ENCODE measurements around the gene MTA1.

Gene MTA1

DNA sequence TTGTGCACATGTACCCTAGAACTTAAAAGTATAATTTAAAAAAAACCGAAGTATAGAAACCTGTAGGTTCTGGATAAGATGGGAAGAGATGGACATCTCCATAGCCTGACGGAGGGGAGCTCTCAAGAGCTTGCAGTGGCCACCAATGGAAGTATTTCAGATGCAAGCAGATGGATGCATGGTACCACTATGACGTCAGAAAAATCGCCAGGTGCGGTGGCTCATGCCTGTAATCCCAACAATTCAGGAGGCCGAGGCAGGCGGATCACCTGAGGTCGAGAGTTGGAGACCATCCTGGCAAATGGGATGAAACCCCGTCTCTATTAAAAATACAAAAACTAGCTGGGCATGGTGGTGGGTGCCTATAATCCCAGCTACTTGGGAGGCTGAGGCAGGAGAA lies 17.9 kb upstream of the MTA1 start:
- no peak for DNase-seq (ENCODE audit: low read depth in 2 of 3, low spot score in 1 of 3)

DNA sequence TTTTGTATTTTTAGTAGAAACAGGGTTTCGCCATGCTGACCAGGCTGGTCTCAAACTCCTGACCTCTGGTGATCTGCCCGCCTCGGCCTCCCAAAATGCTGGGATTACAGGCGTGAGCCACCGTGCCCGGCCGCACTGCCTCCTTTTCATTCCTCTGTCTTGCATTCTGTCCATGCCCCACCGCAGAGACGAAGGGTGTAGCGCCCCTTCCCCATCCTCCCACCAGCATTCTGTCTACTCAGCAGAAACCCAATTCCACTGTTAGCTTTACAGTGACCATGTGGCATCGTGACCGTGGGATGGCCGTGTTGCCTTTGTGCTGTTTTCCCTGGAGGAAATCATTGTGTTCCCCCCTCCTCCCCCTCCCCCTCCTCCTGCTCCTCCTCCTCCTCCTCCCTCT lies 11.0 kb upstream of the MTA1 start:
- DNase-seq (ENCODE audit: low read depth in 2 of 3, low spot score in 1 of 3) = no peak

DNA sequence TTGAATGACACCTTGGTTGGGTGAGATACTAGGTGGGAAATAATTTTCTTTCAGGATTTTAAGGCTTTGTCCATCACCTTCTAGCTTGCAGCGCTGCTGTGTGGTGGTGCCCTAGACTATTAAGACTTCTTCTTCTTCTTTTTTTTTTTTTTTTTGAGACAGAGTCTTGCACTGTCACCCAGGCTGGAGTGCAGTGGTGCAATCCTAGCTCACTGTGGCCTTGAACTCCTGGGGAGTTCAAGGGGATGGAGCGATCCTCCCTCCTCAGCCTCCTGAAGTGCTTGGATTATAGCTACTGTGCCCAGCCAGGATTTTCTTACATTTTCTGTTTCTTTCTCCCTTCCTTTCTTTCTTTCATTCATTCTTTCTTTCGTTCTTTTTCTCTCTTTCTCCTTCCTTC lies 10.3 kb upstream of the MTA1 start:
- no peak for DNase-seq (ENCODE audit: low read depth in 2 of 3, low spot score in 1 of 3)

DNA sequence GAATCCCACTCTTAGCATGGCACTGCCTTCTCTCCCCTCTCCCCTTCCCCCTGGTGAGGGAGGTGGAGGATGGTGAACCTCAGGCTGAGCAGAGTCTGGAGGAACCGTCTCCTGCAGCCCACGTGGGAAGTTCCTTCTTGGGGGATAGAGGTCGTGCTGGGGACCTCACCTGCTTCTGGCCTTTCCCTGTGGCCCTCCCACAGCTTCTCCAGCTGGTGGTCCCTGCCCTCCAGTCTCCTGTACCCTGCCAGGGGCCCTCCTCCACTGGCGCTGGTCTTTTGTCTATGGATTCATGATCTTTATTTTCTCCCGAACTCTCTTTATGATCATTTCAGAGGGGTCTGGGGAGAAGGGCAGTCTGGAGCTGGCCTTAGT lies 9.0 kb upstream of the MTA1 start:
- no peak for DNase-seq (ENCODE audit: low read depth in 2 of 3, low spot score in 1 of 3)

DNA sequence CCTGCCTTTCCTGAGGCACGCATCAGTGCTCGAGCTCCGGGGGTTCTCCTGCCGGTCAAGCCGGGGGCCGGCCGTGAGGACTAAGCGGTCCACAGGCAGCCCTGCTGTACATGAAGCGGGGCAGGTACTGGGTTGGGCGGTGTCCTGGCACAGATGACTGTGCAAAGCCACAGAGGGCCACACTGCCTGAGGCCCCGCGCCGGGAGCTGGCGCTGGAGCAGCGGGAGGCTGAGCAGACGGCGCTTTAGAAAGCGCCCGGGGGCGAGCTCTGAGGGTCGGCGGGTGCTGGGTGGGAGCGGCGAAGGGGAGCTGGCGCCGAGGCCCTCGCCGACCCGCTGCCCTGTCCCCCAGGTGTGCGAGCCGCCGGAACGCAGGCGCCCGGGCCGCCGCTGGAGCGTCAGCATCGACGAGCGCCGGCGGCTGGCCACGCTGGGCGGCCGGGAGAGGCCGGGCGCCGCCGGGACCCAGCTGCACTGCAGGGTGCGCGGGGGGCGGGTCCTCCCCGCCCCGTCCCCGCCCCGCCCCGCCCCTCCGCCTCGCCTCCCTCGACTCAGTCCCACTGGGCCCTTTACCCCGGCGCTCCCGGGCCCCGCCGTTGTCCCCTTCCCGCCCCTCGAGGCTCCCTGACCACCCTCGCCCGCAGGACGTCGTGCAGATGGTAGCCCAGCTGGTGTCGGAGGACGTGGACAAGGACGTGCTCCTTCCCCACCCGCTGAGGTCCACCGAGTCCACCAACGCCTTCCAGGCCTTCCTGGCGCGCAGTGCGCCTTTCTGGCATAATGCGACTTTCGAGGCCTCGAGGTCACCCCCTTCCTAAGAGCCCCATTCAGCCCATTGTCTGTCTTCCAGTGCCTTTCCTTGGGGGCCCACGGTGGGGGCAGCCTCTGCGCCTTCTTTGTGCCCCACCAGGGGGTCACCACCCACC lies 8.3 kb upstream of the MTA1 start:
- DNase-seq (ENCODE audit: low read depth in 2 of 3, low spot score in 1 of 3) = no peak

DNA sequence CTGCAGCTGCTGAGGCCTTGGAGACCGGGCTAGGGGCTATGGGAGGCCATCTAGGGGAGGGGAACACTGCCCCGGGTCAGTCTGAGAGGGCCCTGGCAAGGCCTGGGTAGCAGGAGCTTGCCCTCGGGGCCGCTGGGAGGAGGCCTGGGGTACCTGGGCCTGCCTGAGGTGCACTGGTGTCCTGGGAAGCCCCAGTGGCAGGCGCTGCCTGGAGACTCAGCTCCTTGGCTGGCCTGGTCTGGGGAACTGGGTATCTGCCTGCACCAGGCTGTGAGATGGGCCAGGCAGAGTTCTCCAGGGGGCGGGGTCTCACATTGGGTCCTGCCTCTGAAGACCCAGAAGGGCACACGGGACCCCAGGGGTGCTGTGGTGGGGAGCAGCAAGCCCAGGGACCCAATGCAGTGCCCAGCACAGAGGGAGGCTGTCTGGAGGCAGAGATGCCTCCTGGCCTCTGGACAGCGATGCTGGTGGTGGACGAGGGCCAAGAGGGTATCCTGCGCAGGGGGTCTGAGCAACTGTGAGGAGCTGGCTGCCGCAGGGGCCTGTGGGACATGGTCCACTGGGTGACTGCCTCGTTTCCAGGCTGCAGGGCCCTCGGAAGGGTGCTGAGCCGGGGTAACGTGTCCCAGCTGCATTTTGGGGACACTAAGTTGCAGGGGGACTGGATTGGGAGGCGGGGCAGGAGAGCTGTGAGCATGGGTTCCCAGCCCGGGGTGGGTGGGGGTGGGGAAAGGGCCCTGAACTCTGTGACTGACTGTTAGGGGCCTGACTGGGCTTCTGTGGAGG lies 7.4 kb upstream of the MTA1 start:
- DNase-seq (ENCODE audit: low read depth in 2 of 3, low spot score in 1 of 3) = no peak

DNA sequence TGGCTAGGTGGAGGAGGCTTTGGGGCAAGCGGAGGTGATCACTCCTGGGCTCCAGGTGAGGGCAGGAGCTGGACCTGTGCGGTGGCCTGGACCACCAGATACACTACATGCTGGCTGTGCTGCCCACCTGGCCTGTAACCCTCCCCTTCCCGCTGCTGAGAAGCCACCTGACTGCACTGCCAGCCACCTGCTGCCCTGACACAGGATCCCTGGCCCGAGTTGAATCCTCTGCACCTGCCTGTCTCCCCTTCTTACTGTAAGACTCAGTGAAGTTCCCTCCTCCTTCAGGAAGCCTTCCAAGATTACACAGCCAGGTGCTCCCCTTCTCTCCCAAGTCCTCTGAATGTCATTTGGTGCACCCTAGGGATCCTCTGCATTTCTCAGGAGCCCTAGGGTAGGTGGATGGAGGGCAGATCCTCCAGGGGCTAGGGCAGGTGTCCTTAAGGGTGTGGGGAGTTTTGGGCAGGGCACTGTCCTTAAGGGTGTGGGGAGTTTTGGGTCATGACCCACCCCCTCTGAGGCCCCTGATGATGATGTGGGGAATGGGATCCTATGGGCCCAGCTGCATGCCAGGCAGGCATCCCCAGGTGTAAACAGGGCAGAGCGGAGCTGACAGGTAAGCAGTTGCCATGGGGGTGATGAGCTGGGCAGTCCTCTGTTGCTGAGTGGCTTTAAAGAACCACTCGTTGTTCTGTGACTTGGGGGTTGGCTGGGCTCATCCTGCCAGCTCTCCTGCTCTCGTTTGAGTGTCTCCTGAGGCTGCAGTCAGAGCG lies 6.7 kb upstream of the MTA1 start:
- DNase-seq (ENCODE audit: low read depth in 2 of 3, low spot score in 1 of 3) = no peak

DNA sequence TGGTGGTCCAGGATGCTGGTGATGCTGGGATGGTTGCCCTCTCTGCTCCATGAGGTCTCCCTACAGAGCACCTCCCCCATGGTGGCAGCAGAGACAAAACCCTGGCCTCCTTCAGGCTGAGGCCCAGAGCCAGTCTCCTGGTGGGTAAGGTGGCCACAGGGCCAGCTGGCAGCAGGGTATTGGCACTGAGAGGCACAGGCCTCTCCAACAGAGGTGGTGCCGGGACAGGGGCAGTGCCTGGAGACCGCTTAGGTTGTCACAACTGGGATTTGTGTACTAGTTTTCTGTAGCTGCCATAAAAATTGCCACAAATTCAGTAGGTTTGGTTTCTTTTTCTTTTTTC lies 6.1 kb upstream of the MTA1 start:
- no peak for DNase-seq (ENCODE audit: low read depth in 2 of 3, low spot score in 1 of 3)

DNA sequence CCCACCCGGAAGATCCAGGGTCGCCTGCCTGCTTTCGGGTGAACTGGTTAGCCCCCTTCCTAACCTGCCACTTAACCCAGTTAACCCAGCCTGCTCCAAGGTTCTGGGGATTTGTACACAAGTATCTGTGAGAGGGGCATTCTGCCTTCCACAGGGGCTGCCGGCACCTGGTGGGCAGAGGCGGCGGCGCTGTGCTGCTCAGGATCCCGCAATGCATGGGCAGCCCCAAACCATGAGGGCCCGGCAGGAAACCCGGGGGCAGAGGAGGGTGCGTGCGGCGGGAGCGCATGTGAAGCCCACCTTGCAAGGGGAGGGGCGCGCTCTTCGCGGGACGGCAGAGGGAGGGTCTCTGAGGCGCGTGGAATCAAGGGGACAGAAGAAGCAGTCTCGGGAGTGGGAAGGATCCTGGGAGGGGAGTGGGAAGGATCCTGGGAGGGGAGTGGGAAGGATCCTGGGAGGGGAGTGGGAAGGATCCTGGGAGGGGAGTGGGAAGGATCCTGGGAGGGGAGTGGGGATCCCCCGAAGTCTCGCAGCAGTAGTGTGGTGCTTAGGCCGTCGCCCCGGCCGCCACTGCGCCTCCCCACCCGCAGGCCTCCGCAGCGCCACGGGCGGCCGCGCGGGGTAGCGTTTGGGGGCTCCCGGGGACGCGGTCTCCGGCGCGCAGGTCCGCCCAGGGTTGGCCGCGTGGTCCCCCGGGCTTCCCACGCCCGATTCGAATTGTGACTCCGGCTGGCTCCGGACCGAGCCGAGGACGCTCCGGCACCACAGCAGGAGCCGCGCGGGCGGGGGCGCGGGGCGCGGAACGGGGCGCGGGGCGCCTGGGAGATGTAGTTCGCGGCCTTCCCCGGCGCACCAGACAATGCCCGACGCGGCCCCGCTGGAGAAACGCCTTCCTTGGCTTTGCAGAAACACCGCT lies 4.9 kb upstream of the MTA1 start:
- peak; percentile 44 to 58 (median 54) for DNase-seq (ENCODE audit: low read depth in 2 of 3, low spot score in 1 of 3)

DNA sequence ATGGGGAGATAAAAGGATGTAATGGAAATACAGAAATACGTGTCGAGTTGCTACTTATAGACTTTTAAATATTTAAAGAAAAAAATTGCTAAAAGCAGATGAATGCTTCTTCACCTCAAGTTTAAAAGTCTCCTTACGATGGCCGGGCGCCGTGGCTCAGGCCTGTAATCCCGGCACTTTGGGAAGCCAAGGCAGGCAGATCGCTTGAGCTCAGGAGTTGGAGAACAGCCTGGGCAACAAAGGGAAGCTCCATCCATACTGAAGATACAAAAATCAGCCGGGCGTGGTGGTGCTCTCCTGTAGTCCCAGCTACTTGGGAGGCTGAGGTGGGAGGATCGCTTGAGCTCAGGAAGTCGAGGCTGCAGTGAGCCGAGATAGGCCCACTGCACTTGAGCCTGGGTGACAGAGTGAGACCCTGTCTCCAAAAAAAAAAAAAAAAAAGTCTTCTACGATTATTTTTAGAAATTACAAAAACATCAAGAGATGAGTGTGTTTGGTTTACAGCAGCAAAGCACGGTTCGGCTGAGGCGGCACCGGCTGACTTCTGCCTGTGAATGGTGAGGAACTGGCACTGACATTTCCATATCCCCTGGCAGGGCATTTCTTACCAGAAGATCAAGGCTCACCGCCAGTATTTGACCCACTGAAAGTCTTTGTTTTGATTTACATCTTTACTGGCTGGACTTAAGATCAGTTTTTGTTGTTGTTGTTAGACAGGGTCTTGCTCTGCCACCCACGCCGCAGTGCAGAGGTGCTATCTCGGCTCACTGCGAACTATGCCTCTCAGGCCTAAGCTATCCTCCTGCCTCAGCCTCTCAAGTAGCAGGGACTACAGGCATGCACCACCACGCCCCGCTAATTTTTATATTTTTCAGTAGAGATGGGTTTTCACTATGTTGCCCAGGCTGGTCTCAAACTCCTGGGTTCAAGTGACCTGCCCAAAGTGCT lies 3.9 kb upstream of the MTA1 start:
- no peak for DNase-seq (ENCODE audit: low read depth in 2 of 3, low spot score in 1 of 3)

DNA sequence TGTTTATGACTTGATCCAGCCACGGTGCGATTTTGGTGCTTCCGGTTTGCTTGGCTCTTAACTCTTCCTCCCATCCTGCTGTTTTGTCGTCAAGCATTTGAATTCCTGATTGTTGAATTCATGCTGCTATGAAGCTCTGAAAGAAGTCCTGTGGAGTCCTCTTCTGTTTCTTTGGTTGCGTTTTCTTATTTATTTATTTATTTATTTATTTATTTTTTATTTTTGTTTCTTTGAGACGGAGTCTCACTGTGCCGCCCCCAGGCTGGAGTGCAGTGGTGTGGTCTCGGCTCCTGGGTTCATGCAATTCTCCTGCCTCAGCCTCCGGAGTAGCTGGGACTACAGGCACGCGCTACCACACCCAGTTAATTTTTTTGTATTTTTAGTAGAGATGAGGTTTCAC lies 3.0 kb upstream of the MTA1 start:
- no peak for DNase-seq (ENCODE audit: low read depth in 2 of 3, low spot score in 1 of 3)

DNA sequence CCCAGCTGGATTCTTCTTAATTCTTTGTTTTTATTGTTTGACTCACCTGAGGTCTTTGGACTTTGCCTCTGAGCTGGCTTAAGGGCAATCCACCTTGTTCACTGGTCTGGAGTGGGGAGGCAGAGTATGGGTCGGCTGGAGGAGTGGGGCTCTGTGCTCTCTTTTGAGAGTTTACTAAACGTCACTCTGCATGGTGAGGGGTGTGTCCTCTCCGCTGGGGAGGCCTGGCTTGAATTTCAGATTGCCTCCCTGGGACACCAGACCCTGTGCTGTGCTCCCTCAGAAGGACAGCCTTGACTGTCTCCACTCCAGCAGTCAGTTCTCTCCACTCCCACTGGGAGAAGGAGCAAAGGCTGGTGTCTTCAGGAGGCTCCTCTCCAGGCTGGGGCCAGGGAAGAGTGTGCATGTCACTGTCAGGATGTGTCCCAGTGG lies 1.9 kb upstream of the MTA1 start:
- DNase-seq (ENCODE audit: low read depth in 2 of 3, low spot score in 1 of 3) = no peak

DNA sequence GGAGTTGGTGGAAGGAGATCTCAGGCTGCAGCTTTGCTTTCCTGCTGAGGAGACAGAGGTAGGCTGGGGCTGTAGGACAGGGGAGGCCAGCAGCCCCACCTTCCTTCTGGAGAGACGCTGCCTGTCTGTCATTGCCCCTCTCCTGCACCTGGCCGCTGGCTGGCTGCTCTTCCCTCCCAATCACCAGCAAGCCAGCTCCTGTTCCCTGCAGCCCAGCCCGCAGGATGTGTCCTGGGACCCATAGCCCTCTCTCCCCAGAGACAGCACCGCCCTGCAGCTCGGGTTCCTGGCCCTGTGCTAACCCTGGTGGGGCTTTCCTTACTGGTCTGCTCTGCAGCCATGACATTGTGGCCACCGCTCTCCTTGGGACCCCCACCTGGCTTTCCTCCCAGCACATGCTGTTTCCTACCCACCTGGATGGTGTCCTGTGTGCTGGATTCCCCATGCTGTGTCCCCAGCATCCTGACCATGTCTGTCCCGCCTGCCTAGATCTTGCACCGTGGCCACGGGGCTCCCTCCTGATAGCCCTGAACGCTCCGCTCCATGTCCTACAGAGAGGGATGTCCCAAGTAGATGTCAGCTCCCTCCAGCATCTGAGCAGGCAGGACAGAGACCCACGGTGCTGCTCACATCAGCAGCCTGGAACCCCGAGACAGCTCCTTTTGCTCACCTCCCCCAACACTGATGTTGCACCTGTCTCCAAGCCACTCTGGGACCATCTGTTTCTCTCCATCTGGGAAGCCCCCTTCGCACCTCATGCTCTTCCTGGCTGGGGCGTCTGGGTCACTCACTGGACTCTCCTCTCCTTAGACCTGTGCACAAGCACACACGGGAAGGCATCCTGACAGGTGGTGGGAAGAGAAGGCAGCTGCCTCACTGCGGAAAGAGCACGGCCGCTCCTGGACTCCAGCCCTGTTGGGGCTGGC lies 1.1 kb upstream of the MTA1 start:
- DNase-seq (ENCODE audit: low read depth in 2 of 3, low spot score in 1 of 3) = no peak

DNA sequence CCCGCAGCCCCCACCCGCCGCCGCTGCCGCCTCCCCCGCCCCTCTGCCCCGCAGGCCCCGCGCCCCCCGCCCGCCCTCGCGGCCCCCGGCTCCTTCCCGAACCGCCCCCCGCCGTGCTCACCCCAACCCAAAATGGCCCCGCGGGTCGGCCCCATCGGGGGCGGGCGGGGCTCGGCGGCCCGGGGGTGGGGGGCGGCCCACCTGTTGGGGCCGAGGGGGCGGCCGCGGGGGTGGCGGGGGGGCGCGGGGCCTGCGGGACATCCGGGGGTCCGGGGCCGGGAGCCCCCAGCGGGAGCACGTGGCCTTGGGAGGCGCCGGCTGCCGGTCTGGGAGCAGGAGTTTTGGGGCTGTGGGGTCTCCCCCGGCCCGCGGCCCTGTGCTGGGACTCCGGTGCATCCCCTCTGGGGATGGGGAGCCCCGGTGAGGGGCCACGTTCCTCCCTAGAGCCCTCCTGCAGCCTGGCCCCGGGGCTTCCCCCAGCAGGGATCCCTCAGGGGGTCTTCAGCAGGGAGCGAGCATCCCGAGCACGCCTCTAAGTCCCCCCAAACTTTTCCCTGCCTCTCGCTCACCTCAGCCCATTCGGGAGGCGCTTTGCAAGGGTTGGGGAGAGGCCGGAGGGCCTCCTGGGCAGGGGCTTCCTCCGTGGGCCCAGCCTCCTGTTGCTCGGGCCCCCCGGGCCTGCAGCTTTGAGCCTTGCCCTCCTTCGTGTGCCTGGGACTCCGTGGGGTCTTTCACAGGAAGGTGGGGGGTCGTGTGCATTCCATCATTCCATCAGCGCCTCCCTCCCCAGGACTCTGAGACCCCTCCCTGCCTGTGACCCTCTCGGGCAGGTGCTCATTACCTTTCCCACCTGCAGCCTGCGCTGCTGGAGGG lies 710 bp downstream of the MTA1 start:
- DNase-seq (ENCODE audit: low read depth in 2 of 3, low spot score in 1 of 3) = no peak

DNA sequence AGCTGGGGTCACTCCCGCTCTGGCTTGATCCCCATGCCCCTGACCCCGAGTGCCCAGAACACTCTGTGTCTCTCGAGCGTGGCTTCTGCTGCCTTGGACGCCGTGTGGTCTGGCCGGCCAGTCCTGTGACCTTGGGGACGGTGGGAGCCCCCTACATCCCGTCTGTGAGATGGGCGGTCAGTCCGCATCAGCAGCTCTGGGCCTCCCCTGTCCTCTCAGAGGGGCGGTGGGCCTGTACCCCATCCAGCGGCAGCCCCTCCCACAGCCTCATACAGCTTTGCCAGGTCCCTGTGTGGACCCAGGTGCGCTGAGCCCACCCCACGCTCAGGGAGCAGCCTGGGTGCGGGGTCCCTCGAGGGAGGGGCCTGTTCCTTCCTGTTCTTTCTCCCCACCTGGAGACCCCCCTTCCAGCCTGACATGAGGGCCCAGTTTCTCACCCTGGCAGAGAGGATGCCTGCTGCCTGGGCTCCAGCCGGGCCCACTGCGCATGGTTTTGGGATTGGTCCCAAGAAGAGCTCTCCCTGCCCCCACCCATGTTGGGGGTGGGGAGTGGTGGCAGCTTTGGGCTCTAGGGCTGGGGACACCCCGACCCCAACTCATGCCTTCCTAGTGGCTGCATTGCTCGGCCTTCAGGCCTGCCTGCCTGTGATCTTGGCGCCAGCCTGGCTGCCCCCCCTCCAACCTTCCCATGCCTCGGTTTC lies 1.5 kb downstream of the MTA1 start:
- no peak for DNase-seq (ENCODE audit: low read depth in 2 of 3, low spot score in 1 of 3)

DNA sequence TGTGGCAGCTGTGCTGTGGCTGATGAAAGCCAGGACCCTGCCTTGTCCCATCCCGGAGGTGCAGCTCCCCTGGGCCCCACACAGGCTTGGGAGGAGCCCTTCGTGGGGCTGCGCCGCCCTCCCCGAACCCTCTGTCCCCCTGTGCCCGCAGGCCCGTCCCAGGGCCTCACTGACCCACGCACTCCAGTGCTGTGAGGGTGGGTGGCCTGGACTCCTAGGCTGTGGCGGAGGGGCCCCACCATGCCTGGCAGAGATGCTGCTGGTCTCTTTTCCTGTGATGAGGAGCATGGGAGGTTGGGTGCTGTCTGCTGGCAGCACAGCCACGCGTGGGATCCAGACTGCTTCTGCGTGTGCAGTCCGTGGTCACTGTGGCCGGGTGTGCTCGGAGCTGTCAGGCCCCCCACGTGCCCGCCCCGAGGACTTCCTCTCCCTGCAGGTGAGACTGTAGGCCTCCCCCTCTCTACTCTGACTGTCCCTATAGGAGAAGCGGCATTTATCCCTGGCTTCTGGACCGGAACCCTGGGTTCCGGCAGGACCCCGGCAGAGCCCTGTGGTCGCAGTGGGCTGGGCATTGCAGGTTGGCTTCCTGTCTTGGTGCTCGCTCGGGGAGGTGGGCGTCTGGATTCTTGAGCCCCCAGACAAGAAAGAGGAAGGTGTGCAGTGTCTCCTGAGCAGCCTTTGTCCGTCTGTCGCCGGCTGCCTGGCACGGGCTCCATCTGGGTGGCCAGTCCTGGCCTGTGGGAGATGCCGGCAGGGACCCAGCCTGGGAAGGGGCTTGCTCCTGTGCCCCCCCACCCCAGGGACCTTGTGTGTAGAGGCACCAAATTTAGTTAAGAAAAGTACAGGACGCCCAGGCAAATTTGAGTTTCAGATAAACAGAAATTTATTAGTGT lies 2.3 kb downstream of the MTA1 start:
- no peak for DNase-seq (ENCODE audit: low read depth in 2 of 3, low spot score in 1 of 3)
